ENCODE results near the gene ZNF655.

ZNF655 gene

DNA sequence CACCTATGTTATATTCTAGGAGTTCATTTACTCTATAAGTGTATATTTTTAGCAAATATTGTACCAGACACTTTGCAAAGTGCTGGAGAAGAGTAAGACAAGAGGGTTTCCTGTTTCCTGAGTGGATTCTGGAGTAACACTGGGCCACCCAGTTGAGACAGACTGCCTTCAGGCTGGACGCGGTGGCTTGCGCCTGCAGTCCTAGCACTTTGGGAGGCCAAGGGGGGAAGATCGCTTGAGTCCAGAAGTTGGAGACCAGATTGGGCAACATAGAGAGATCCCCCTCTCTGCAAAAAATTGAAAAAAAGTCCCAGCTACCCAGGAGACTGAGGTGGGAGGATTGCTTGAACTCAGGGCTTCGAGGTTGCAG lies 57.5 kb downstream of the ZNF655 start:
- DNase-seq, result no peak

DNA sequence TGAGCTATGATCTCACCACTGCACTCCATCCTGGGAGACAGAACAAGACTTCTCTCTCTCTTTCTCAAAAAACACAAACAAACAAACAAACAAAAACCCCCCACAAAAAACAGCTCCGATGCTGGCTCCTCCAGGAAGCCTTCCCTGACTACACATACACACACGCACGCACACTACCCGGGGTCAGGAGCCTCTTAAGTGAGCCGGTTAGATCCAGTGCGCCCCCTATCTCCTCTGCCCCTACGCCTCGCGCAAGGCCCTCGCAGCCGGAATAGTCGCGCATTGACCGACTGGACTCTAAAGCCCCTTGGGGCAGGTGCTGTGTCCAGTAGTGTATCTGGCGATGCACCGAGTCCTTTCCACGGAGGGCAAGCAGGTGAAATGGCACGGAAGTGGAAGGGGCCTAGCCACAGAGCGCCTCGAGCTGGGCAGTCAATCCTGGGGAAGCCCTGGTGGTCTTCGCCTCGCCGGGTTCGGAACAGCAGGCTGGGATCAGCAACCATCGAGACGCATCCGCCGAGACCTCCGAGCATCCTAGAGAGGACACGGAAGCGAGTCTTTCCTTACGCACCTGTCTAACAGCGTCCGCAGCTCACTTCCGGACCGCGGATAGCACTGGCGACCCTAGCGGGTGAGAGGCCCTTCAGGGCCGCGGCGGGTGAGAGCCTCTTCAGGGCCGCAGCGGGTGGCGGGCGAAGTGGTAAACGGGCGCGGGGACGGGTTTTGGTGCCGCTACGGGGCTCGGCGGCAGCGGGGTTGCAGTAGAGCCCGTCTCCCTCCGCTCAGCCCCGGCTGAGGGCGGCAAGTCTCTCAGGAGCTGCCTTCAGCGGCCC lies 58.1 kb downstream of the ZNF655 start, which contains the start of gene ZSCAN25:
Gene ZSCAN25 (plus strand): TSS at position 588 of the 833 bp plus-strand sequence. CDS start 2,661 bp downstream, outside the sequence.
- peak; percentile 81 for DNase-seq

DNA sequence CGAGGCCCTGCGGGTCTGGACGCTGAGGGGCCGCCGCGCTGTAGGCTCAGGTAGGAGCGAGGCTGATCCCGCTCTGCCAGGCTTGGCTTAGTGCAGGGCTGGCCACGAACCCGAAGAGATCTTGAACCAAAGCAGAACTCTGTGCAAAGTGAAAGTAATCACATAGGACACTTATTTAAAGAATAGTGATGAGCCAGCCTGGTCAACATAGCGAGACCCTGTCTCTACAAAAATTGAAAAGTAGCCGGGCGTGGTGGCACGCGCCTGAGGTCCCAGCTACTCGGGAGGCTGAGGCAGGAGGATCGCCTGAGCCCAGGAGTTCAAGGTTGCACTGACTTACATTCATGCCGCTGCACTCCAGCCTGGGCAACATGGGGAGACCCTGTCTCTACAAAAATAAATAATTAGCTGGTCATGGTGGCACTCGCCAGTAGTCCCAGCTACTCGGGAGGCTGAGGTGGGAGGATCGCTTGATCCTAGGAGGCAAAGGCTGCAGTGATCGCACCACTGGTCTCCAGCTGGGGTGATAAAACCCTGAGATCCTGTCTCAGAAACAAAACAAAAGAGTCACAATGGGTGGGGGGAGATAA lies 58.8 kb downstream of the ZNF655 start:
- no peak for DNase-seq

DNA sequence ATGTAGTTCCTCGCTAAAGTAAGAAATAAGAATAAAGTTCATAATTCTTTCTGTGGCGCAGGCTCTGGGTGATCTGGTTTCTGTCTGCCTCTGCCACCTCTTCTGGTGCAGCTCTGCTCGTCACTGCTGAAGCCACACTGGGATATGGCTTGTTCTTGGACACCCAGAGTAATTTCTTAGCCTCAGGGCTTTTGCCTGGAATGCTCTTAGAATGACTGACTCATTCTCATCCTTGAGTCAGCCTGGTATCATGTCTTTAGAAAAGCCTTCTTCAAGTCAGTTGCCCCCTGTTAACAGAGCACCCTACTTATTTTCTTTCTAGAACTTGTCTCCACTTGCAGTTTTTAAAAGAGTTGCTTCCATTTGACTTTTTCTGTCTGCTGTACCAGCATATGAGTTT lies 60.3 kb downstream of the ZNF655 start:
- no peak for DNase-seq

DNA sequence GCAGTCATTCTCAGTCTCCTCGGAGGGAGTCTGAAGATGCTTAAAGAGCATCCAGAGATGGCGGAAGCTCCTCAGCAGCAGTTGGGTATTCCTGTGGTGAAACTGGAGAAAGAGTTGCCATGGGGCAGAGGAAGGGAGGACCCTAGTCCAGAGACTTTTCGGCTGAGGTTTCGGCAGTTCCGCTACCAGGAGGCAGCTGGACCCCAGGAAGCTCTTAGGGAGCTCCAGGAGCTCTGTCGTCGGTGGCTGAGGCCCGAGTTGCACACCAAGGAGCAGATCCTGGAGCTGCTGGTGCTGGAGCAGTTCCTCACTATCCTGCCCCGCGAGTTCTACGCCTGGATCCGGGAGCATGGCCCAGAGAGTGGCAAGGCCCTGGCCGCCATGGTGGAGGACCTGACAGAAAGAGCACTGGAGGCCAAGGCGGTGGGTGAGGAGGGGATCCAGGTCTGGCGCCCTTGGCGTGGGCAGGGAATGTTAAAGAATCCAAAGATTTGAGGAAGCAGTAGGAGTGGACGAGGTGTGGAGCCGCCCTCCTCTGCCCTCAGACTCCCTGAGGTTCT lies 61.2 kb downstream of the ZNF655 start:
- no peak for DNase-seq

DNA sequence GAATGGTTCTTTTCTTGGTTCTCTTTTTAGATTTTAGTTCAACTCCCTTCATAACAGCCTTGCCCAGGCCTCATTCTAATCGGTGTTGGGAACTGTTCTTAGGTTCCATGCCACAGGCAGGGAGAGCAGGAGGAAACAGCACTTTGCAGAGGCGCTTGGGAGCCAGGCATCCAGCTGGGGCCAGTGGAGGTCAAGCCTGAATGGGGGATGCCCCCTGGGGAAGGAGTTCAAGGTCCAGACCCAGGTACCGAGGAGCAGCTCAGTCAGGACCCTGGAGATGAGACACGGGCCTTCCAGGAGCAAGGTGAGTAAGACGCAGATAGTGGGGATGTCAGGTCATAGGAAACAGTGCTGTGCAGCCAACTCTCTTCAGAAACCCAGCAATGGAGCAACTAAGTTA lies 62.8 kb downstream of the ZNF655 start:
- DNase-seq, result no peak

DNA sequence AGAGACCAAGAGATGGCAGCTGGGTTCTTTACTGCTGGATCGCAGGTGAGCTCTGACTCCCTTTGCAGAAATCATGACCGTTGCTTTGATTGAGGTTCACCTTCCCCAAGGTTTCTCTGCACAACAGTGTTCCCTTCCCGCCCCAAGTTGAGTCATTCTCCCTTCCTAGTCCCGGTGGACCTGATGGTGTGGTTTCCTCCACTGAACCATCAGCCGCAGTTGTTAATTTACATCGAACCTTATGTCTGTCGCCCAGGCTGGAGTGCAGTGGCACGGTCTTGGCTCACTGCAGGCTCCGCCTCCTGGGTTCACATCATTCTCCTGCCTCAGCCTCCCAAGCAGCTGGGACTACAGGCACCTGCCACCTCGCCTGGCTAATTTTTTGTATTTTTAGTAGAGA lies 64.2 kb downstream of the ZNF655 start:
- DNase-seq, result no peak

DNA sequence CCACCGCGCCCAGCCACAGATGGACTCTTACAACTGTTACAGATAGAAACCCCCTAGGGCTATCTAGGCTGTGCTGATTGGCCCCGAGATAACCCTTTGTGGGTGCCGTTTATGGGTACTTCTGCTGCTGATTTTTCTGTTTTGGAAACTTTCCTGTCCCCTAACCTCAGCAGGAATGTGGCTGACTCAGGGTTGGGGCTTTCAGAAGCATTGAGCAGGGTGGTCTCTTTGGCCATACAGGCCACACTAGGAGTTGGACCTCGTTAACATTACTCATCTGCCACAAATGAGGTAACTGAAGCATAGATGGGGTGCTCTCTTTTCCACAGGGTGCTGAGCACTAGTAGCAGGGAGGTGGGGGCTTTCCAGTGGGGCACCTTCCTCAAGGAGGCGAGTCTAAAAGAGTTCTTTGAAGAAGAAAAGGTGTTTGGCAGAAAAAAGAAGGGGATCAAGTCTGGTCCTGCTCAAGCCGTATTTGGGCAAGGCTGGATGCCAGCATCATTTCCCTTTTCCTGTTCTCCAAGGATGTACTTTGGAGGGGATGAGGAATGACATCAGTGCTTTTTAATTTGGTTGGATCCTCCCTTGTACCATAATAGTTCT lies 64.8 kb downstream of the ZNF655 start:
- no peak for DNase-seq

DNA sequence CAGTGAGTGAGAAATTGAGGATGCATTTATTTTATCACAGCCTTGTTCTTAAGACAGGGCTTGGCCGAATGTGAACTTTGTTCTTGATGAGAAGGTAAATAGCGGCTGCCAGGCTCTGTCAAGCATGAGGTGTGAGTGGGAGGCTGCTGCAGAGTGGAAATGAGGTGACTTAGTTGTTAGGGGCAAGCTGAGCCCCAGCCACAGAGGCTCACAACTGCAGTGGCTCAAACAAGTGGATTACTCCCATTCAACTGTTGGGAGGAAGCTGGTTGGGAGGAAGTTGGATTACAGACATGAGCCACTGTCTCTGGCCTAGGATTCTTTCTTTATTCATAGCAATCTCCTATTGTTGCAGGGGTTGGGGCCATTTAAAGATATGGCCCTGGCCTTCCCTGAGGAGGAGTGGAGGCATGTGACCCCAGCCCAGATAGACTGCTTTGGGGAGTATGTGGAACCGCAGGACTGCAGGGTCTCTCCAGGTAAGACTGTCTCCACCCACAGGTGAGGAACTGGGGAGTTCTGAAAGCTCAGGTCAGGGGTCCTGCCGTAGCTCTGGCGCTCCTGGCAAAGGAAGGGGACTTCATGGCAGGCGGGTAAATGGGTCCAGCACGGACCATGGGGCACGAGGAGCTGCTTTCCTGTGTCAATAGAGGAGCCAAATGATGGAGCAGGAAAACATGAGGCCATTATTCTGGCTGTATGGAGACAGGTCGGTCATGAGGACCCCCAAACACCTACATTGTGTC lies 65.4 kb downstream of the ZNF655 start:
- DNase-seq, result no peak

DNA sequence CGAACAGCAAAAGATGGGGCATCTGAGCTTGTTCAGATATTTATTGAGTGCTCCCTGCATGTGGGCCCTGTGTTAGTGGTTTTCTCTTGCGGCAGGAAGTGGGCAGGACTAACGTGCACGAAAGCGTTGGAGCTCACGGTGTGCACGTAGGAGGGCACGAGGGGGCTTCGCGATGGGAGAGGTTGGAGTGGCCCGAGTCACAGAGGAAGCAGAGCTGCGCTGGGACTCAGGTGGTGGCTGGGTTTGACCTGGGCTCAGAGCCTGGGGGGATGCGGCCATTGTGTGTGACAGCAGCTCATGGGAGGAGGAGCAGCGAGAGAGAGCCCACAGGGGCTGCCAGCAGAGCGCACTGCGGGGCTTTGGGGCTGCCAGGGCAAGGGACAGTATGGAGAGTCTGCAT lies 66.0 kb downstream of the ZNF655 start:
- peak; percentile 54 for DNase-seq

DNA sequence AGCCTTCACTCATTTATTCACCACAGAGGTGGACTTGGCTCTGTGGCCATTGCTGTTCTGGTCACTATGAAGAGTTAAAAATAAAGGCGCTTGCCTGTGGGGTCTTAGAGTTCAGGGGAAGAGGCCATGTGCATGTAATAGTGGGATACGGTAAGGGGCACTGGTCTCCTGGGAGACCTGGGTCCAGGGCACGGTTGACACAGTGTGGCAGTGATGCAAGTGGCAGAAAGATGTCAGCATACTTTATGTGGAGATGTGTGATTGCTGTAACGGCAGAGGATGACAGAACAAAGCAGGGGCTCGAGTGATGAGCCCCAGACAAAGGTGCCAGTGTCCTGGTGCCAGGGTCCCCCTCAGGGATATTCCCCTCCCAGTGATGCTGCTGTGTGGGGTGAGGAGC lies 66.9 kb downstream of the ZNF655 start:
- no peak for DNase-seq

DNA sequence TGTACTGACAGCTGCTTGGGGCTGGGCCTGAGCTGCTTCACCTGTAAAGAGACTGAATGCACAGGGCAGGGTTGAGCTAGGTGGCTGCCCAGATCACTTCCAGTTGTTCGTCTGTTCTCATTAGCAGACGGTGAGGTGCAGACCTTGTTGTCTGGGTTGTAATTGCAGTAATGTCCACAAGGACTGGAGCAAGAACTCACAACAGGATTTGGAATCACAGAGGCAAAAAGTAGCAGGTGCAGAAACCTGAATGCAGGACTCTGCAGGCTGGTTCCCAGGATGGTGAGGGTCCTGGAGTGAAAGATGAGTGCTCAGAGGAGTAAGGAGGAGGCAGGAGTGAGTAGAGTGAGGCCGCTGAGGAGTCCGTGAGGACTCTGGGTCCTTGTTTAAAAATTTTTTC lies 67.5 kb downstream of the ZNF655 start:
- no peak for DNase-seq
